ENCODE results near the gene IGFBPL1. TPM values are rescaled to one million over a fixed set of nuclear protein-coding genes. Genes with fewer than 3 reads are reported as not detected.

The IGFBPL1 gene
- total and polyA plus RNA-seq, 2 of the 13 experiments (the other 11 are each of a cell fraction or from before 2014, with no cell fraction given) = 0.24 TPM; not detected in 1

- TF ChIP-seq DZIP1 (CRISPR knock-in tag; IDR thresholded peaks at IDR 0.05) (no peak), ZFP62 (CRISPR knock-in tag; IDR thresholded peaks at IDR 0.05) (no peak), ZNF772 (CRISPR knock-in tag; IDR thresholded peaks at IDR 0.05) (no peak), ZNF687 (CRISPR knock-in tag; IDR thresholded peaks at IDR 0.05) (no peak), ZNF878 (CRISPR knock-in tag; IDR thresholded peaks at IDR 0.05) (no peak), NPAS2 (CRISPR knock-in tag; IDR thresholded peaks at IDR 0.05; ENCODE audit: borderline replicate concordance) (no peak), GATA4 (IDR thresholded peaks at IDR 0.05; ENCODE audit: borderline replicate concordance, low read depth) (no peak), ZKSCAN5 (CRISPR knock-in tag; IDR thresholded peaks at IDR 0.05) (no peak)
These were observed 37.2 kb downstream of the IGFBPL1 start (continued) for GRCh38 chr9:38387066-38387465.

Data from HepG2 (cell line).